Chondrocyte (in vitro differentiated cells): Measurements from ENCODE around the gene EFNA1. TPM values are rescaled to one million over a fixed set of nuclear protein-coding genes. Genes with fewer than 3 reads are reported as not detected.
A peak's percentile ranks its signal among the peaks of the same experiment; 100 is the strongest.

Source experiments
- DNase-seq: peaks from one replicate; pipeline ENCODE4 v3.0.0; 2021; ENCODE audit warnings: mixed read lengths, low spot score
- H3K27ac Mint-ChIP-seq: one replicate; pipeline ENCODE4 v1.8.0; 2021; ENCODE audit warnings: mild to moderate bottlenecking, moderate library complexity, mixed read lengths; ENCODE audit not compliant: unreplicated experiment
- H3K27me3 Mint-ChIP-seq: 2 replicates; pipeline ENCODE4 v1.8.0; 2021; ENCODE audit warnings: low read depth, mixed read lengths
- H3K36me3 Mint-ChIP-seq: 2 replicates; pipeline ENCODE4 v1.8.0; 2021; ENCODE audit warnings: low read depth, mixed read lengths
- H3K4me1 Mint-ChIP-seq: 2 replicates; pipeline ENCODE4 v1.8.0; 2021; ENCODE audit warnings: low read depth, mild to moderate bottlenecking, mixed read lengths
- H3K4me3 Mint-ChIP-seq: one replicate; pipeline ENCODE4 v1.8.0; 2021; ENCODE audit warnings: mild to moderate bottlenecking, moderate library complexity, mixed read lengths; ENCODE audit not compliant: unreplicated experiment
- H3K9me3 Mint-ChIP-seq: 2 replicates; pipeline ENCODE4 v1.8.0; 2021; ENCODE audit warnings: low read depth, mixed read lengths
- total RNA-seq: library from RNA; stranded (reverse); gene quantifications from 3 replicates; pipeline ENCODE4 v1.2.1, GENCODE V29; 2021
- TF ChIP-seq, protein P1 (sequence below): fragments of 200-600 bp; sonication (generic); IDR thresholded peaks from 2 replicates; pipeline ENCODE4 v1.5.0; 2021; ENCODE audit warnings: antibody characterized with exemption, mild to moderate bottlenecking, moderate library complexity

The EFNA1 gene
- total RNA-seq, 1 donor from 2014 or later: 12.6 TPM

- H3K9me3 Mint-ChIP-seq: no peaks in the 10 kb centered on the region
- H3K27ac Mint-ChIP-seq: peak within 1 kb of the TSS; percentile 98
- peak within 1 kb of the TSS; percentile 97 for H3K4me3 Mint-ChIP-seq
- TF ChIP-seq, protein P1, sequence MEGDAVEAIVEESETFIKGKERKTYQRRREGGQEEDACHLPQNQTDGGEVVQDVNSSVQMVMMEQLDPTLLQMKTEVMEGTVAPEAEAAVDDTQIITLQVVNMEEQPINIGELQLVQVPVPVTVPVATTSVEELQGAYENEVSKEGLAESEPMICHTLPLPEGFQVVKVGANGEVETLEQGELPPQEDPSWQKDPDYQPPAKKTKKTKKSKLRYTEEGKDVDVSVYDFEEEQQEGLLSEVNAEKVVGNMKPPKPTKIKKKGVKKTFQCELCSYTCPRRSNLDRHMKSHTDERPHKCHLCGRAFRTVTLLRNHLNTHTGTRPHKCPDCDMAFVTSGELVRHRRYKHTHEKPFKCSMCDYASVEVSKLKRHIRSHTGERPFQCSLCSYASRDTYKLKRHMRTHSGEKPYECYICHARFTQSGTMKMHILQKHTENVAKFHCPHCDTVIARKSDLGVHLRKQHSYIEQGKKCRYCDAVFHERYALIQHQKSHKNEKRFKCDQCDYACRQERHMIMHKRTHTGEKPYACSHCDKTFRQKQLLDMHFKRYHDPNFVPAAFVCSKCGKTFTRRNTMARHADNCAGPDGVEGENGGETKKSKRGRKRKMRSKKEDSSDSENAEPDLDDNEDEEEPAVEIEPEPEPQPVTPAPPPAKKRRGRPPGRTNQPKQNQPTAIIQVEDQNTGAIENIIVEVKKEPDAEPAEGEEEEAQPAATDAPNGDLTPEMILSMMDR: peak; percentile 71
- no peaks in the 10 kb centered on the region for H3K27me3 Mint-ChIP-seq
- peaks cover 52% of the 10 kb centered on the region for H3K4me1 Mint-ChIP-seq
- H3K36me3 Mint-ChIP-seq: peaks cover 20% of the 10 kb centered on the region
- peak; percentile 90 for DNase-seq
Measured at GRCh38 chr1:155173478-155174323, 46.0 kb downstream of the EFNA1 start, which contains the start of gene TRIM46. Gene TRIM46, plus strand, starts transcription at chr1:155173849. Its CDS starts 118 bp downstream, at chr1:155173967.

DNA sequence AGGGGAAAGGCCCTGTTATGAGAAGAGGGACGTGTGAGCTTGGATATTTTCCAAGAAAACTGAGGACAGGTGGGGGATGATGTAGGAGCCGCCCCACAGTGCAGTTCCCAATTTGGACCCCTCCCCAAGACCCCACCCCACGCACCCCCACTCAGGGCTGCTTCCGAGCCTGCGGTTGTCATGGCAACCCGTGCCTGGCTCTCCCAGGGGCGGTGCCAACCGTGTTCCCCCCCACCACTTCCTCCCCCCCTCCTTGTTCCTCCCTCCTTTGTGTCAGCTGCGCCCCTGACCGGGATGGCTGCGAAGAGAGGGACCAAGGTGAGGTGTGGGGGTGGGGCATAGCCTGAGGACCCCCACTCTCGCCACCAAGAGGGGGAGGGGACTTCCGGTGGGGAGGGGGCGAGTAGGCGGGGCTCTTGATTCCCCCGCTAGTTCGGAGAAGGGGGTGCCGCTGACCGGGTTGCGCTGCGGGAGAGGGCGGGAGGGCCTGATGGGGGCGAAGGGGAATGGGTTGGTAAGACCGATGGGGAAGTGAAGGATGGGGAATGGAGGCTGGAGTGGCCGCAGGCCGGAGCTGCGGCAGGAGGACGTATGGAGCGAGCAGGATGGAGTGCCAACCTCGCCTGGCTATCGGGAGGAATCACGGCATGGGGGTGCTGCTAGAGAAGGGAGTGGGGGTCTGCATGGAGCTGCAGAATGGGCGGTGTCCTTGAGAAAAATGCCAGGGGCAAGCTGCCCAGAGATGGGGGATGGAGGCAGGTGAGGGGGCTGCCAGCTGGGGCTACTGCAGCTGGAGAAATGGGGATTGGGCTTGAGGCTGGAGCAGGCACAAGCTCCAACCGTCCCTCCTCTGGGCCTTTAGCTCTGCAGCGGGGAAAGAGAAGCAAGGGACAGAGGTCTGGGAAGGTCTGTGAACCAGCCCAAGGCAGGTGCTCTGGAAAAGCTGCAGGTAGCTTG, 46.9 kb downstream of the EFNA1 start:
- Mint-ChIP-seq H3K4me1 (peaks cover 52% of the 10 kb centered on the region), H3K27me3 (no peaks in the 10 kb centered on the region), H3K4me3 (peak overlapping the region; percentile 97), H3K27ac (peak overlapping the region; percentile 75), H3K36me3 (peaks cover 20% of the 10 kb centered on the region), H3K9me3 (no peaks in the 10 kb centered on the region)
- TF ChIP-seq, protein P1: no peak
- DNase-seq: peak; percentile 71

GRCh38 chr1:155175281-155175926, 47.7 kb downstream of the EFNA1 start:
- H3K36me3 Mint-ChIP-seq: peaks cover 18% of the 10 kb centered on the region
- peak; percentile 80 for DNase-seq
- H3K27me3 Mint-ChIP-seq: no peaks in the 10 kb centered on the region
- H3K4me3 Mint-ChIP-seq: peak overlapping the region; percentile 97
- peaks cover 50% of the 10 kb centered on the region for H3K4me1 Mint-ChIP-seq
- H3K27ac Mint-ChIP-seq: peak overlapping the region; percentile 75
- TF ChIP-seq, protein P1: no peak
- H3K9me3 Mint-ChIP-seq: no peaks in the 10 kb centered on the region

DNA sequence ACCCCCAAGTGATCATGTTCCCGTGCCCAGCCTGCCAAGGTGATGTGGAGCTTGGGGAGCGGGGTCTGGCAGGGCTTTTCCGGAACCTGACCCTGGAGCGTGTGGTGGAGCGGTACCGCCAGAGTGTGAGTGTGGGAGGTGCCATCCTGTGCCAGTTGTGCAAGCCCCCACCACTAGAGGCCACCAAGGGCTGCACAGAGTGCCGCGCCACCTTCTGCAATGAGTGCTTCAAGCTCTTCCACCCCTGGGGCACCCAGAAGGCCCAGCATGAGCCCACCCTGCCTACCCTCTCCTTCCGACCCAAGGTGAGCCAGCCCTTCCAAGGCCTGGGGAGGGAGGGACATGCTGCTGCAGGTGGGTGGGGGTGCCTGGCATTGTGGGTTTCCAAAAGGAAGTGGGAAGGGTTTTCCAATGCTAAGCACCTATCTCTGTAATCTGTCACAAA, 48.3 kb downstream of the EFNA1 start:
- peak; percentile 77 for DNase-seq
- Mint-ChIP-seq H3K4me1 (peaks cover 49% of the 10 kb centered on the region), H3K4me3 (no peak overlapping the region), H3K27me3 (no peaks in the 10 kb centered on the region), H3K9me3 (no peaks in the 10 kb centered on the region), H3K27ac (peak overlapping the region; percentile 75), H3K36me3 (peaks cover 17% of the 10 kb centered on the region)
- TF ChIP-seq, protein P1: no peak
